ENCODE measurements around the gene DLEU7.

The DLEU7 gene

DNA sequence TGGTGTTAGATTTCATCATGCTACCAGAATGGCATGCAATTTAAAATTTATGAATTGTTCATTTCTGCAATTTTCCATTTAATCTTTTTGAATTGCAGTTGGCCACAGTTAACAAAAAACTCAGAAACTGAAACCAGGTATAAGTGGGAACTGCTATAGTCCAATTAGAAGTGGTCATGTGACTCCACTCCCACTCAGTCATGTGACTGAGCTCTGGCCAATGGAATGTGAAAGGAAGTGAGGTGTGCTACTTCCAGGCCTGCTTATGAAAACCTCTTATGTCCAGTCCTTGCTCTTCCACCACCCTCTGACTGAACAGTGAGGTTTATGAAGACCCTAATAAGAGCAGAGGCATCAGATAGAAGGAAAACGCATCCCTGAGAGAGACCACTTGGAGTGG lies 47.0 kb downstream of the DLEU7 start:
- ATAC-seq (ENCODE audit: low read depth) (no peak), DNase-seq (ENCODE audit: low spot score in 2 of 2) (no peak)
- H3K4me1 Mint-ChIP-seq = peaks cover 41% of the 10 kb centered on the region
- peaks cover 7% of the 10 kb centered on the region for H3K36me3 Mint-ChIP-seq
- peak overlapping the region; percentile 73 for H3K27ac Mint-ChIP-seq
- no peak overlapping the region for H3K4me3 Mint-ChIP-seq
- H3K27me3 Mint-ChIP-seq = no peaks in the 10 kb centered on the region
- H3K9me3 Mint-ChIP-seq = peaks cover 3% of the 10 kb centered on the region

DNA sequence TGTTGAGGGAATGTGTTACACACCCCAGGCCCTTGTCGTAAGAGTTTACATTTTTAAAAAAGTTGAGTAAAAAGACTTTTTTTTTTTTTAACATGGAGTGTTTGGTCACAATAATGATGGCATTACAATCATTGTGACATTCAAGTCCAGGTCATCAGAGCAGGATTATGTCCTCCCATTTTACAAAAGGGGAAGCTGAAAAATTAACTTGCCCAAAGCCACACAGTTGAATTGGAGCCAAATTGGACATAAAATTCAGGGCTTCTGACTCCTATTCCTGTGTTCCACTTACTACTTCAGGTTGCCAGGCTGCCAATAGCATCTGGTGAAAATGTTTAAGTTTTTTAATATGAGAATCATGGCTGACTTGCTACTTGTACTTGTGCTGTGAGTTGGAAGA lies 49.3 kb downstream of the DLEU7 start:
- peaks cover 3% of the 10 kb centered on the region for H3K9me3 Mint-ChIP-seq
- no peak overlapping the region for H3K4me3 Mint-ChIP-seq
- H3K27ac Mint-ChIP-seq = no peak overlapping the region
- DNase-seq (ENCODE audit: low spot score in 2 of 2) (no peak), ATAC-seq (ENCODE audit: low read depth) (no peak)
- H3K36me3 Mint-ChIP-seq = peaks cover 7% of the 10 kb centered on the region
- H3K4me1 Mint-ChIP-seq = peaks cover 23% of the 10 kb centered on the region
- H3K27me3 Mint-ChIP-seq = no peaks in the 10 kb centered on the region

DNA sequence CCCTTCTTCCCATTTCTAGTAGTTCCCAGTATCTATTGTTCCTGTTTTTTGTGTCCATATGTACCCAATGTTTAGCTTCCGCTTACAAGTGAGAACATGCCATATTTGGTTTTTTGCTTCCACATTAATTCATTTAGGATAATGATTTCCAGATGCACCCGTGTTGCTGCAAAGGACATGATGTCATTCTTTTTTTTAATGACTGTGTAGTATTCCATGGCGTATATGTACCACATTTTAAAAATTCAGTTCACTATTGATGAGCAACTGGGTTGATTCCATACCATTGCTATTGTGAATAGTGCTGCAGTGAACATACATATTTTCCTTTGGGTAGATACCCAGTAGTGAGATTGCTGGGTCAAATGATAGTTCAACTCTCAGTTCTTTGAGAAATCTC lies 50.5 kb downstream of the DLEU7 start:
- no peak for ATAC-seq (ENCODE audit: low read depth)
- Mint-ChIP-seq H3K27me3 (no peaks in the 10 kb centered on the region), H3K36me3 (peaks cover 7% of the 10 kb centered on the region), H3K4me3 (no peak overlapping the region), H3K4me1 (peaks cover 14% of the 10 kb centered on the region), H3K9me3 (peaks cover 3% of the 10 kb centered on the region), H3K27ac (no peak overlapping the region)
- DNase-seq (ENCODE audit: low spot score in 2 of 2) = no peak

DNA sequence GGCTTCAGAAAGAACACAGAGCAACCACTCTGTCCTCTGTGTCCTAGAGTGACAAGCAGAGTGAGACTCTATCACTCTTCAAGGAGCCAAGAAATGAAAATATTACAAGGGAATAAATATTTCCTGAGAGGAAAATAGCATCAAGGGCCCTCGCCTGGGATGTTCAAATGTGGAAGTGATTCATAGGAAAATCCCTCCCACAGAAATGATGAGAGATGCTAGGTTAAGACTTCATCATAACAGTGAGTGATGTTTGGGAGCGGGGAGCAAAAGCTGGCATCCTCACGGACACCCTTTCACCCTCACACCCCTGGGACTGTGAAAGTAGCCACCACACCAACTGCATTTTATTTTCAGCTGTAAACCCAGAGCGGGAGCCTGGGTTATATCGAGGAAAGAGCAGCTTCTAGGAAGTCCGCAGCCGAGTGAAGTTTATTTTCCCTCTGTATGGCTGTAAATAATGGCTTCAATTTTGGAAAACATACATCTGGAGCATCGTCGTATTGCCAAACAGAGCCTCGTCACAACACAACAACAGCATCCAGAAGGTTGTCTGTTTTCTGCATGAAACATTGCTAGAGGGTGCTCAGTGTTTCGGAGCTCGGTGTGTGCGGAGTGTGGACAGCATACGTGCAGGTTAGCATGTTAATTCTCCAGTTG lies 54.8 kb downstream of the DLEU7 start:
- no peaks in the 10 kb centered on the region for H3K27me3 Mint-ChIP-seq
- DNase-seq (ENCODE audit: low spot score in 2 of 2) (no peak), ATAC-seq (ENCODE audit: low read depth) (no peak)
- H3K4me3 Mint-ChIP-seq = no peak overlapping the region
- no peaks in the 10 kb centered on the region for H3K9me3 Mint-ChIP-seq
- H3K4me1 Mint-ChIP-seq = peaks cover 14% of the 10 kb centered on the region
- H3K27ac Mint-ChIP-seq = no peak overlapping the region
- peaks cover 2% of the 10 kb centered on the region for H3K36me3 Mint-ChIP-seq

DNA sequence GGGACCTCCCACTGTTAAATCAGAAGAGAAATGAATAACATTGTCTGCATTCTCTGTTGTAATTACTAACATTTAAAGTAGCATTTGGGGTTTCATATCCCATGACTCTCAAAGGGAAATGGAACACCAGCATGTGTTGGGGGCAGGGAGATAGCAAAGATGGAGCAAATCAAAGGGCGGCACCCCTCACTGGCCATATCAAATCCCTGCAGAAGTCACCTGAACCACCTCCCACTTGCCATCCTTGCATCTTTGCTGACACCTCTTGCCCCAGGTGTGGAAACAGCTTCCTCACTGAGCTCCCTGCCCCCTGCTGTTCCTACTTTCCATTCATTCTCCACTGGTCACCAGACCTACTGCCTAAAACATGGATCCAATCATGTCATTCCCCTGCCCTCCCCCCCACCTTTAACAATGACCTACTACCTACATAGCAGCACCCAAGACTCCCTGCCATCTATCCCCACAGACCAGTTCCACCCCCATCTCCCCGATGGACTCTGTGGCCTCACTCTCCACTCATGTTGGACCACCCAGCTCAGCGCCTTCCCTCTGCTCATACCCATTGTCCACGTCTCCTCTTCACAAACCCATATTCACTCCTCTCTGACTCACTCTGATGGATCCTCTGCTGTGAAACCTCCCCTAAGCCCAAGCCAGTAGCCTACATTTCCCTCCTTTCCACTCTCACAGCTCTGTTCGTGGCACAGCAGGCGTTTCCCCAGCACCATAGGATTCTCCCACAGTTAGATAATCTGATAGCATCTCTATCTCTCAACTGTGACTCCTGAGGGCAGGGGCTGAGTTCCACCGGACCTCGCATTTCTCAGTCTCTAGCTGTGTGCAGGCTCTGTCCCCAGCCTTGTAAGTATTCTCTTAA lies 55.9 kb downstream of the DLEU7 start:
- ATAC-seq (ENCODE audit: low read depth) (no peak), DNase-seq (ENCODE audit: low spot score in 2 of 2) (no peak)
- peaks cover 19% of the 10 kb centered on the region for H3K4me1 Mint-ChIP-seq
- no peaks in the 10 kb centered on the region for H3K36me3 Mint-ChIP-seq
- H3K4me3 Mint-ChIP-seq = no peak overlapping the region
- no peak overlapping the region for H3K27ac Mint-ChIP-seq
- no peaks in the 10 kb centered on the region for H3K27me3 Mint-ChIP-seq
- no peaks in the 10 kb centered on the region for H3K9me3 Mint-ChIP-seq

DNA sequence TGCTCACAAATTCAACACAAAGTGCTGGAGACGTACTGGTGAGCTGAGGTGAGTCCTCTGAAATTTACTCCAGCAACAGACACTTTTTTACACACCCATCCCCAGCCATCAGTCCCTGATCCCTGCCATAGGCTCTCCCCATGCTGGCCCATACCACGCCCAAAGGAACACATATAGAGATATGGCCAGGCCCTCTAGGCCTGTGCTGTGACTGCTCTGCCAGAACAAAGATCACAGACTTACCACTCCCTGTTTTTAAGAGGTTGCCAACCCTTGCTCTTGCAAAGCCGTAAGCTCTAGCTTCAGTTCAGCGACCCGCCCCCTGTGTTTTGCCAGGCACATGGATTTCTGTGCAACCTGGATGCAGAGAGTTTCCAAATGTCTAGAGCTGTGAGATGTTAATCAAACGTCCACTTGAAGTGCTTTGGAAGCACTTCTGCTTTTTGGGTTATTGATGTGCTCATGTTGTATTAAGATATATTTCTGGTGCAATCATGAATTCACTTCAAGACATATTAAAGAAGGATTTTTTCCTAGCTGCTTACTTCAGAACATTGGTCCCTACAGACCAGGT lies 59.7 kb downstream of the DLEU7 start:
- no peak for DNase-seq (ENCODE audit: low spot score in 2 of 2)
- H3K27ac Mint-ChIP-seq = no peak overlapping the region
- no peak for ATAC-seq (ENCODE audit: low read depth)
- no peaks in the 10 kb centered on the region for H3K27me3 Mint-ChIP-seq
- peaks cover 2% of the 10 kb centered on the region for H3K9me3 Mint-ChIP-seq
- H3K36me3 Mint-ChIP-seq = no peaks in the 10 kb centered on the region
- H3K4me1 Mint-ChIP-seq = peaks cover 23% of the 10 kb centered on the region
- no peak overlapping the region for H3K4me3 Mint-ChIP-seq

DNA sequence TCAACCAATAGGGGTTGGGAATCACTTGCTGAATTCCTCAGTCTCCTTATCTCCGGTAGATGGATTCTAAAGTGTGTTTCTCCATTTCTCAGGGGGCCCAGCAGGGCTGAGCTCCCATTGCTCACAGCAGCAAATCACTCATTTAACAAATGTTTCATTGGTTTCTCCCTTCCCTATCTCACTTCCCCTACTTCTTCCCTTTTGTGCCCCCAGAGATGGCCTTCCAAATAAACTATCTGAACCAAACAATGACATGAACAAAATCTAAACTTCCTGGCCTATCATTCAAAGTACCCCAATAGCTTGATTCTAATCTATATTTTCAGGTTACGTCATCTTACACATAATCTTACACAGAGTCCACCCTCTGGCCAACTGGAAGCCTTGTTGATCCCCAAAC lies 60.4 kb downstream of the DLEU7 start:
- Mint-ChIP-seq H3K27ac (no peak overlapping the region), H3K4me3 (no peak overlapping the region), H3K36me3 (no peaks in the 10 kb centered on the region), H3K27me3 (no peaks in the 10 kb centered on the region), H3K9me3 (peaks cover 2% of the 10 kb centered on the region), H3K4me1 (peaks cover 23% of the 10 kb centered on the region)
- ATAC-seq (ENCODE audit: low read depth) (no peak), DNase-seq (ENCODE audit: low spot score in 2 of 2) (no peak)

DNA sequence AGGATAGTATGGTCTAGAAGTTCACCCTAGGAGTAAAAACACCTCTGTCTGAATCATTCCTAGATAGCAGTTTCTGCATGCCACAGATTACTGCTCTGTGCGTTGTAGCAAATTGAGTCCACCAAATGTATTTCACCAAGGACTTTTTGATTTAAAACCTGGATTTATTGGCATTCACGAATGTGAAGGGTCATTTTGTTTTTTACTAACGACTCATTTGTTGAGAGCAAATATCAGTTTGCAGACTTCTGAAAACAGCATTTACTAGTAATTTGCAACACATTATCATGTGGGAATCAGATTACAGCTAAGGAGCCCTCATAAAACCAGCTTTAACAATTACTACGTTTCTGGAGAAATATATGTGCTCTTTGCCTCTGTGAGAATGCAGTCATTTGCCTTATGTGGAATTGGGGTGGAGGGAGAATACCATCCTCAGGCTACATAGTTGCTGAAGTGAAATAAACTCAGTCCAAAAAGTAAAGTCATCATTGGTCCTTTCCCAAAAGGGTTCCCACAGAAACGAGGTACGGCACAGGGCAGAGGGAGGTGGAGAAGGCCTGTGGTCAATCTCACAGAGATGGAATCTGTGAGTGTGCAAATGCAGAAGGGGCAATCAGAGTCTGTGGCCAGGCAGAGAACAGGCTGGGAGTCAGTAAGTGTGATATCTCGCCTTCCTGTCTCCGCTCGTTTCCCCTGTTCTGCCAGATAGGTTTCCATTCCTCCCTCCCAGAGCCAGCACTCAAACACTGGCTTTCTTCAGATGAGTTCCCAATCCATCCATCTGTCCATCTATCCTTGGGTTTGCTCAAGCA lies 63.1 kb downstream of the DLEU7 start:
- ATAC-seq (ENCODE audit: low read depth) (no peak), DNase-seq (ENCODE audit: low spot score in 2 of 2) (no peak)
- Mint-ChIP-seq H3K27ac (no peak overlapping the region), H3K36me3 (peaks cover 2% of the 10 kb centered on the region), H3K4me3 (no peak overlapping the region), H3K4me1 (peaks cover 20% of the 10 kb centered on the region), H3K27me3 (no peaks in the 10 kb centered on the region), H3K9me3 (peaks cover 2% of the 10 kb centered on the region)

DNA sequence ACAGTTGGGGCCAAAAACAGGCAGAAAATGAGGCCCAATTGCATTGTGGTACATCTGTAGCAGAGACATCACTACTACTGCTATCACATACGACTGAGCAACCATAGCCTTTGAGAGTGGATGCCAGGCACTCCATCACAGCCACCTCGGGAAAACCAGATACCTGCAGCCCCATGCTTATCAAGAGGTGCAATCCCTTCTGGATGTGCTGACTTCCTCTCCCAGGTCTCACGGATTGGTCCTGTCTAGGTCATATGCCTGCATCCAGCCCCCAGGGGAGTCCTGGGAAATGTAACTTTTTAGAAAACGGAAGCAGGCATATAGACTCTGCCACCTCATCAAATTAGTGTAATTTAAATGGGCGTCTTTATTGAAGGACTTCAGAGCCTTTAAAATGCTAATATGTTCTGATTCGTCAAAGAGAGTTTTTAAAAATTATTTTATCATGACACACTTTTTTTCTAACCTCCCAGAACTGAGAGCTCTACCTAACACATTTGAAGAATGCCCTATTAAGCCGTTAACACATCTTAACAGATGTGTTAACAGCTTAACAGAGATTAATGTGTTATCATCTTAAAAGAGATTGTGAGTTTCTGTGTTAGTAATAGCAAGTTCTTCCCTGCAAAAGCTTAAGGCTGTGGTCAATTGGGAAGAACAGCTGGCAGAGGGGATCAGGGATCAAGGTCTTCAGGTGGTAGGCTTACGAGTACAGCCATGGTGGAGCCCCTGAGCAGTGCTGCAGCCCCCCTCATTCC lies 63.9 kb downstream of the DLEU7 start:
- H3K9me3 Mint-ChIP-seq = peaks cover 3% of the 10 kb centered on the region
- H3K27ac Mint-ChIP-seq = no peak overlapping the region
- no peaks in the 10 kb centered on the region for H3K27me3 Mint-ChIP-seq
- ATAC-seq (ENCODE audit: low read depth) (no peak), DNase-seq (ENCODE audit: low spot score in 2 of 2) (no peak)
- peaks cover 20% of the 10 kb centered on the region for H3K4me1 Mint-ChIP-seq
- no peak overlapping the region for H3K4me3 Mint-ChIP-seq
- peaks cover 2% of the 10 kb centered on the region for H3K36me3 Mint-ChIP-seq

Data from memory B cell (primary cell).